ENCODE measurements around the gene RRBP1. TPM values are rescaled to one million over a fixed set of nuclear protein-coding genes. Genes with fewer than 3 reads are reported as not detected.

The RRBP1 gene
- total and polyA plus RNA-seq, 2 donors from 2014 or later, result 83.4 to 231 TPM

GRCh38 chr20:17648791-17649730 lies 33.0 kb downstream of the RRBP1 start:
- peaks cover 0 to 36% (median 34%) of the 10 kb centered on the region in 3 donors for H3K4me1 ChIP-seq (ENCODE audit: control insufficient read depth in 2 of 3, insufficient read depth in 2 of 3, low read depth in 1 of 3, low read length in 3 of 3)
- H3K9ac ChIP-seq (ENCODE audit: low read length in 3 of 3), result peak overlapping the region in 1 of 3 donors; percentile 4
- peaks cover 0 to 2% (median 0%) of the 10 kb centered on the region in 3 donors for H3K36me3 ChIP-seq (ENCODE audit: control insufficient read depth in 2 of 3, insufficient read depth in 3 of 3, low read length in 3 of 3)
- no peak overlapping the region for H3K27ac ChIP-seq (ENCODE audit: low read depth in 2 of 2, low read length in 2 of 2)
- TF ChIP-seq CTCF (IDR thresholded peaks at IDR 0.05; ENCODE audit: borderline replicate concordance, extremely low read depth, insufficient read depth), result peak; percentile 38
- H3K4me3 ChIP-seq (ENCODE audit: low read length in 3 of 3), result no peak overlapping the region
- H3K27me3 ChIP-seq (ENCODE audit: control insufficient read depth, insufficient read depth, low read length), result no peaks in the 10 kb centered on the region
- no peaks in the 10 kb centered on the region for H3K9me3 ChIP-seq (ENCODE audit: control insufficient read depth in 2 of 3, insufficient read depth in 1 of 3, low read length in 3 of 3)
- FAIRE-seq (no peak), DNase-seq (peak in 3 of 5 donors; percentile 48 to 57 (median 49))
- intact Hi-C loops (cut with DNase I), result no loop called here

GRCh38 chr20:17648315-17648646 lies 33.8 kb downstream of the RRBP1 start:
- H3K36me3 ChIP-seq (ENCODE audit: control insufficient read depth in 2 of 3, insufficient read depth in 3 of 3, low read length in 3 of 3), result peaks cover 0 to 2% (median 0%) of the 10 kb centered on the region in 3 donors
- intact Hi-C loops (cut with DNase I), result no loop called here
- H3K27me3 ChIP-seq (ENCODE audit: control insufficient read depth, insufficient read depth, low read length), result no peaks in the 10 kb centered on the region
- no peak for FAIRE-seq
- H3K4me1 ChIP-seq (ENCODE audit: control insufficient read depth in 2 of 3, insufficient read depth in 2 of 3, low read depth in 1 of 3, low read length in 3 of 3), result peaks cover 0 to 44% (median 42%) of the 10 kb centered on the region in 3 donors
- DNase-seq, result no peak
- peak overlapping the region in 1 of 2 donors; percentile 7 for H3K27ac ChIP-seq (ENCODE audit: low read depth in 2 of 2, low read length in 2 of 2)
- H3K4me3 ChIP-seq (ENCODE audit: low read length in 3 of 3), result no peak overlapping the region
- no peaks in the 10 kb centered on the region for H3K9me3 ChIP-seq (ENCODE audit: control insufficient read depth in 2 of 3, insufficient read depth in 1 of 3, low read length in 3 of 3)
- no peak for TF ChIP-seq CTCF (IDR thresholded peaks at IDR 0.05; ENCODE audit: borderline replicate concordance, extremely low read depth, insufficient read depth)
- H3K9ac ChIP-seq (ENCODE audit: low read length in 3 of 3), result peak overlapping the region in 1 of 3 donors; percentile 4

GRCh38 chr20:17647391-17648314 lies 34.4 kb downstream of the RRBP1 start:
- no peak for TF ChIP-seq CTCF (IDR thresholded peaks at IDR 0.05; ENCODE audit: borderline replicate concordance, extremely low read depth, insufficient read depth)
- H3K27ac ChIP-seq (ENCODE audit: low read depth in 2 of 2, low read length in 2 of 2), result peak overlapping the region in 1 of 2 donors; percentile 7
- H3K27me3 ChIP-seq (ENCODE audit: control insufficient read depth, insufficient read depth, low read length), result no peaks in the 10 kb centered on the region
- peak overlapping the region in 1 of 3 donors; percentile 30 for H3K9ac ChIP-seq (ENCODE audit: low read length in 3 of 3)
- intact Hi-C loops (cut with DNase I), result no loop called here
- no peak overlapping the region for H3K4me3 ChIP-seq (ENCODE audit: low read length in 3 of 3)
- H3K4me1 ChIP-seq (ENCODE audit: control insufficient read depth in 2 of 3, insufficient read depth in 2 of 3, low read depth in 1 of 3, low read length in 3 of 3), result peaks cover 0 to 50% (median 48%) of the 10 kb centered on the region in 3 donors
- DNase-seq (peak in 1 of 5 donors; percentile 31), FAIRE-seq (no peak)
- H3K36me3 ChIP-seq (ENCODE audit: control insufficient read depth in 2 of 3, insufficient read depth in 3 of 3, low read length in 3 of 3), result peaks cover 0 to 2% (median 0%) of the 10 kb centered on the region in 3 donors
- no peaks in the 10 kb centered on the region for H3K9me3 ChIP-seq (ENCODE audit: control insufficient read depth in 2 of 3, insufficient read depth in 1 of 3, low read length in 3 of 3)
